D341Med (cell line): Measurements from ENCODE around the gene NRM.
A peak's percentile ranks its signal among the peaks of the same experiment; 100 is the strongest.
"Not testable (repeated sequence)": the region's sequence is repeated elsewhere in the genome, so short reads cannot be mapped to it uniquely, and the experiment has no call there.

Experiments
- DNase-seq: peaks from one replicate; pipeline ENCODE4 v3.0.0; 2012; ENCODE audit warnings: low spot score

NRM gene, protein sequence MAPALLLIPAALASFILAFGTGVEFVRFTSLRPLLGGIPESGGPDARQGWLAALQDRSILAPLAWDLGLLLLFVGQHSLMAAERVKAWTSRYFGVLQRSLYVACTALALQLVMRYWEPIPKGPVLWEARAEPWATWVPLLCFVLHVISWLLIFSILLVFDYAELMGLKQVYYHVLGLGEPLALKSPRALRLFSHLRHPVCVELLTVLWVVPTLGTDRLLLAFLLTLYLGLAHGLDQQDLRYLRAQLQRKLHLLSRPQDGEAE

DNA sequence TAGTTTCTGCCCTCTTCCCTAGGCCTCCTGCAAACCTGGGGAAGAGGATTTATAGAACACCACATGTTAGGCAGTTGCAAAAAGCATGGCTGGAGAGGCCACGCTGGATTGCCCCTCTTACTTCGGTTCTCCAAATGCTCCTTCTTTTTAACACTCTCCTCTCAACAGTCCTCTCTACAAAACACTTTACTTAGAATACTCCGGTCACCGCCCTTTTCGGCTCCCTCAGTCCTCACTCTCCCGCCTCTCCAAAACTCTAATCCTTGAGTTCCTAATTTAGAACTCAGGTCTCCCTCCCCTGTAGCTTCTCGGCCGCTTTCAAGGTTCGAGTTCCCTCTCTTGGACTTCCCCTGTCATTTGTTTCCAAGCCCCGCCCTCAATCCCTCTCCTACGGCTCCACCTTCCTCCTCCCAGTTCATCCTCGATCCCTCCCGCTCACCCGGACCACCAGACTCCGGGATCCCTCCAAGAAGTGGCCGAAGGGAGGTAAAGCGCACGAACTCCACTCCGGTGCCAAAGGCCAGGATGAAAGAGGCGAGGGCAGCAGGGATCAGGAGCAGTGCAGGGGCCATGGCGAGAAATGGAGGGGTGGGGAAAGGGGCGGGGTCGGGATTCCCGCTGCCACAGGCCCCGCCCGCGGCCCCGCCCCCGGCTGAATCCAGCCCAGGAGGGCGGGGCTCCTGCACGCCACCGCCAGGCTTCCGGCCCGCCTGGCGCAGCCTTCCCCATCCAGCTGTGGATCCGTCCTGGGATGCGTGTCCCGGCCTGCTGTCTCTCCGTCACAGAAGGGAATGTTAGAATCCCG, at the start of gene NRM:
Gene NRM (minus strand): TSS at position 582 of the 805 bp plus-strand sequence. CDS start 10 bp downstream, at position 572.
- DNase-seq: peak; percentile 94

DNA sequence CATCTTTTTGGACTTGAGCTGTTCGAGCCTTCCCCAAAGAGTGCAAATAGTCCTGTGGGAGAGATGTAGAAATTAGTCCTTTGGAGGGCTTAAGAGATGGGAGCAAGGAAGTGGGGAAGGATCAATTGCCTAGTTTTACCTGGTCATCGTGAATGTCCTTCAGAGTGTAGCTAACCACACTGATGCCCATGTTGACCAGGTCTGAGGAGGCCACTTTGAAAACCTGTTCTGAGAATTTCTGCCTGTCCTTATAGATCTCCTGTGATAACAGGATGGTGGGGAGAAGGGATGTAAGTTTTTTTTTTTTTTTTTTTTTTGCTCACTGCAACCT, 49.7 kb upstream of the NRM start:
- DNase-seq: no peak

DNA sequence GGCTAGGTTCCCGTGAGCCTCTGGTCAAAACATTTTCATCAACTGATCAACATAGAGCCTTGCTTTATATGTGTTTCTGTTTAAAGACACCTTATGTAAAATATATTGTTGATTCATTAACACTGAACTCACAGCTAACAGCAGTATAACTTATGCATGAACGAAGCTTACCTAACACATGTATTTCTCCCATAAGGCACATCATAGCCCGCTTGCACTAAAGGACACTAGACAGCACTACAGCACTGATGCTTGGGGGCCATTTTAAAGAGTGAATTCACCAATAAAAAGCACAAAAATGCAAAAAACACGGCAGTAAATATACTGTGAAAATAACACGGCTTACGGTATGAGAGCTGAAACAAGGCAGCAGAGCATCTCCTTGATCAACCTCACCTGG, 47.7 kb upstream of the NRM start:
- no peak for DNase-seq

DNA sequence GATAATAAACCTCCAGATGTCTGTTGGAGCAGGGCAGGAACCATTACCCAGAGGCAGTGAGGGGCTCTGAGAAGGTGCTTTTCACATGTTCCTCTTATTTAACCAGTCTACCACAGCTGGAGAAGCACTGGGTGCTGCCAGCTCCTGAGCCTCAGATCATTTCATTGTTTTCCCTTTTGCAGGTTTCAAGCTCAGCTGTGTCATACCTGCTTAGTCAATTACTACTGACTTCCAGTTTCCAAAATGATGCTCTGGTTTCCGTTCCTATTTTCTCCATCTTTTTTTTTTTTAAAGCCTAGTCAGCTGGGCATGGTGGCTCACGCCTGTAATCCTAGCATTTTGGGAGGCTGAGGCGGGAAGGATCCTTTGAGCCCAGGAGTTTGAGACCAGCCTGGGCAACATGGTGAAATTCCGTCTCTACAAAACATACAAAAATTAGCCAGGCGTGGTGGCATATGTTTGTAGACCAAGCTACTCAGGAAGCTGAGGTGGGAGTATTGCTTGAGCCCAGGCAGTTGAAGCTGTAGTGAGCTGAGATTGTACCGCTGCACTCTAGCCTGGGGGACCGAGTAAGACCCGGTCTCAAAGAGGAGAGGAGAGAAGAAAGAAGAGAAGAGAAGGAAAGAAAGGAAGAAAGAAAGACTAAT, 45.0 kb upstream of the NRM start:
- DNase-seq: no peak

DNA sequence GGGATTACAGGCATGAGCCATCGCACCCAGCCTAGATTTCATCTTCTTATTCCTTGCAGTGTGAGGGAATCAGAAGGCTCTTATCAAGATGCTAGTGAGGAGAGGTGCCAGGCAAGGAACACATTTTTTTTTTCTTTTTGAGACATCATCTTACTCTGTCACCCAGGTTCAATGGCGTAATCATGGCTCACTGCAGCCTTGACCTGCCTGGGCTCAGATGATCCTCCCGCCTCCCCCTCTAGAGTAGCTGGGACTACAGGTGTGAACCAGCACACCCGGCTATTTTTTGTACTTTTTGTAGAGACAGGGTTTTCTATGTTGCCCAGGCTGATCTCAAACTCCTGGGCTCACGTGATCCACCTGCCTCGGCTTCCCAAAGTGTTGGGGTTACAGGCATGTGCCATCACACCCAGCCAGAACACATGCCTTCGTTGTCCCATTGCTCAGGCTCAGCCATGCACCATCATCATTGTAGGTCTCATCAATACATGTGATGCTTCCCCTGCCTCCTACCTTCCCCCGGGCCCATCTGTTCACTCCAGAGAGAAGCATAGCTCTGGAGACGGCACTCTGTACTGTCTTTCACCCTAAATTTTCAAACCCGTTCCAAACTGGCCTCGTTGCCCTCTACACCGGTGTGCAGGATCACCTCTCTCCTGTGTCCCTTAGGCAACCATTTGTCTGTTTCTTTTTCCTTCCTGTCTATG, 41.6 kb upstream of the NRM start:
- DNase-seq: no peak

DNA sequence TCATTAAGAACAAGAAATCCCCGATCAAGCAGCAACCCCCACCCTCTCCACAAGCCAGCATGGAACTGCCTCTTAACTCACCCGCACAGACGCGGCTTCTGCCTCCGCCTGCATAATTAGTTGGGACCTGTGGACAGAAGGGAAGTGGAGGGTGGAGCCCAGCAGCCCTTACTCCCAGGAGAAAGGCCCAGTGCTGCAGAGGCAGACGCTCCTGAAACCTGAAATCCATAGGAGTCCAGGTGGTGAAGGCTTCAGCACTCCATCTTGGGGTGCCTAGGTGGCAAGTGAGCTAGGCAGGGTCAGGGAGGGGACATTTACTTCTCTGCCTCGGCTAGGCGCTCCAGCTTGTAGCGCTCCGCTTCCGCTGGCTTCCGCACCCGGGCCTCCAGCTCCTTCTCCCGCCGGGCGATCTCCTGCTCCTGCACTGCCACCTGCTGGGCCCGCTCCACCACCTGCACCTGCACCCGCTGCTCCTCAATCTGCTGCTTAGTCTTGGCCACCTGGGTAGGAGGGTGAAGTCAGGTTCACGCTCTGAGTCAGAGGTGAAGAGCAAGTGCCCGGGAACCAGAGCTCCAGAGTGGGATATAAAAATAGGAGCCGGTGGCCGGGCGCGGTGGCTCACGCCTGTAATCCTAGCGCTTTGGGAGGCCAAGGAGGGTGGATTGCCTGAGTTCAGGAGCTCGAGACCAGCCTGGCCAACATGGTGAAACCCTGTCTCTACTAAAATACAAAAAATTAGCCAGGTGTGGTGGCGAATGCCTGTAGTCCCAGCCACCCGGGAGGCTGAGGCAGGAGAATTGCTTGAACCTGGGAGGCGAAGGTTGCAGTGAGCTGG, 40.0 kb upstream of the NRM start:
- peak; percentile 93 for DNase-seq

DNA sequence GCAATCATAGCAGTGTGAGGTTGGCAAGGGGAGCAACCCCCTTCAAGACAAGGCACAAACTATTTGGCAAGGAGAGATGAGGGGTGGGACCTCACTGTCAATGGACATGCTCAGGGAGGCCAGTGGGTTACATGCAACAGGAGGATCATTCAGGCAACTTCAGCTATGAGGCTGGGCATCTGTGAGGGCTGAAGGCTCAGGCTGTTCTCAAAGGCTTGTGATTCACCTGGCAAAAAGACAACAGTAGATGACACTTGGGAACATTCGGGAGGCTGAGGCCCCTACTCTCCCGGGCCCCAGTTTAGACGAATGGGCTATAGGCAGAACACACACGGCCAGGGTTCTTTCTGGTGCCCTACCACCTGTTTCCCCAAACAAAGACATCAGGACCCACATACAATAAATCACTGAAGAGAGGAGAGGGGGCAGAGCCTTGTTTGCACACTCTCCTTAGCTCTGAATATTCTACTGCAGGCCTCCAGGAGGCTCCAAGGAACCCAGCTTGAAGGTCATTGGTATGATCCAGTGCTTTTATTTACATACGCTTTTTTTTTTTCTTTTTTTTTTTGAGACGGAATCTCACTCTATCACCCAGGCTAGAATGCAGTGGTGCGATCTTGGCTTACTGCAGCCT, 37.3 kb upstream of the NRM start:
- DNase-seq: no peak

DNA sequence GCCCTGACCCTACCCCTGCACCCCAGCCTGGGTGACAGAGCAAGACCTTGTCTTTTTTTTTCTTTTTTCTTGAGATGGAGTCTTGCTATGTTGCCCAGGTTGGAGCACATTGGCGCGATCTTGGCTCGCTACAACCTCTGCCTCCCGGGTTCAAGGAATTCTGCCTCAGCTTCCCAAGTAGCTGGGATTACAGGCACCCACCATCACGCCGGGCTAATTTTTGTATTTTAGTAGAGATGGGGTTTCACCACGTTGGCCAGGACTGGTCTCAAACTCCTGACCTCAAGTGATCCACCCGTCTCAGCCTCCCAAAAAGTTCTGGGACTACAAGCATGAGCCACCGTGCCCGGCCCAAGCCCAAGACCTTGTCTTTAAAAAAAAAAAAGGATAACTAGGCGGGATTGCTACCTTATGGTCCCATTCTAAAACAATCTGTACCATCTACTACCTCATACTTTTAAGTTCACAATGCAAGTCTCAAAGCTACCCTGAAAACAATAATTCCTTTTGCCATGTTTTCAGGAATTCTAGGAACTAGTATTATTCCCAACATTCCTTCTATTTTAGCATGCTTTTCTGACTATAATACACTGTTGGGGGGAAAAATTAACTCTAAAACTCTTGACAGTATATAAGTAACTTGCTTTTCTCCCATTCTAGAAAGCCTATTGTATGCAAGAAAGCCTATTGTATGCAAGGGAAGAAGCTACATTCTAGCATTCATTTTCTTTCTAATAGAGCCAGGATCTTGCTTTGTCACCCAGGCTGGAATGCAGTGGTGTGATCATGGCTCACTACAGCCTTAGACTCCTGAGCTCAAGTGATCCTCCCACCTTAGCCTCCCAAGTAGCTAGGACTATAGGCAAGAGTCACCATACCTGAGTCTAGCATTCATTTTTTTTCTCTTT, 36.0 kb upstream of the NRM start:
- DNase-seq: no peak

DNA sequence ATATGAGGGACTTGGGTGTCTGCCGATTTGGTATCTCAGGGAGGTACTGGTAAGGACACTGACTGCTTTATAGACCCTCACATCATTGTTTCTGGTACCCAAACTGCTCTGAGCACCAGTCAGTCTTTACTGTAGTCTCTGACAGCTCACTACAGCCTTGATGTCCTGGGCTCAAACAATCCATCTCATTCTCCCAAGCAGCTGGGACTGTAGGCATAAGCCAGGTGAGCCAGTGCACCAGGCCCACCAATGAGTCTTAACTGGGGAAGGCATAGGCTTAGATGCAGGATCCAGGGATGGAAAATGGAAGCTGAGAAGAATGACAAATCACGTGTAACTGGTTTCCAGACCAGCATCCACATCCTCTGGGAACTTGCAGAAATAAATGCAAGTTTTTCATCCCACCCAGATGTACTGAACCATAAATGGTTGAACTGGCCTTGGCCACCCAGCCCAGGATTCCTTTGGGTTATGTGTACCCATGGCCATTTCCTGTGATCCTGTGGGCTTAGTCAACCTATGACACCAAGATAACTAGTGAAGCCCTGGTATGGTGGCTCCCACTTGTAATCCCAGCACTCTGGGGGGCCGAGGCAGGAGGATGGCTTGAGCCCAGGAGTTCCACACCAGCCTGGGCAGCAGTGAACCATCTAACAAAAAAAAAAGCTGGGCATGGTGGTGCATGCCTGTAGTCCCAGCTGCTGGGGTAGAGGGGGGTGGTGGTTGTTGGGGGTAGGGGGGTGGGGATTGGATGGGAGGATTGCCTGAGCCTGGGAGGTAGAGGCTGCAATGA, 35.1 kb upstream of the NRM start:
- no peak for DNase-seq

DNA sequence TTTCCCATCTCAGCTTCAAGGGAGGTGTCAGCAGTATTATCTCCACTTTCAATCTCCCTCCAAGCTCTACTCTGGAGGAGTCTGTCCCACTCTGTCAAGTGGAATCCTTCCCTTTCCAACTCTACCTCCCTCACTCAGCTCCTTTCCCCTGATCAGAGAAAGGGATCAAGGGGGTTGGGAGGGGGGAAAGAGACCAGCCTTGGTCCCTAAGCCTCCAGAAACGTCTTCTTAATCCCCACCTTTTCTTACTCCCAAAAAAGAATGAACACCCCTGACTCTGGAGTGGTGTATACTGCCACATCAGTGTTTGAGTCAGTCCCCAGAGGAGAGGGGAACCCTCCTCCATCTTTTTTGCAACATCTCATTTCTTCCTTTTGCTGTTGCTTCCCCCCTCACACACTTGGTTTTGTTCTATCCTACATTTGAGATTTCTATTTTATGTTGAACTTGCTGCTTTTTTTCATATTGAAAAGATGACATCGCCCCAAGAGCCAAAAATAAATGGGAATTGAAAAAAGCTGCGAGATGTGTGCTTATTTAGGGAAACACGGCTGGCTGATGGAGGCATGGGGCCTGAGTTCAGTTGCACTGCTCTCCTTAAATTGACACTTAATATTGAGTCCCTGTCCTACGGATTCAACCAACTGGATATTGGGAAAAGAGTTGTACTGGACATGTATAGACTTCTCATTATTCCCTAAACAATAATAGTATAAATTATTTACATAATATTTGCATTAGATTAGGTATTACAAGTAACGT, 34.3 kb upstream of the NRM start:
- DNase-seq: no peak

DNA sequence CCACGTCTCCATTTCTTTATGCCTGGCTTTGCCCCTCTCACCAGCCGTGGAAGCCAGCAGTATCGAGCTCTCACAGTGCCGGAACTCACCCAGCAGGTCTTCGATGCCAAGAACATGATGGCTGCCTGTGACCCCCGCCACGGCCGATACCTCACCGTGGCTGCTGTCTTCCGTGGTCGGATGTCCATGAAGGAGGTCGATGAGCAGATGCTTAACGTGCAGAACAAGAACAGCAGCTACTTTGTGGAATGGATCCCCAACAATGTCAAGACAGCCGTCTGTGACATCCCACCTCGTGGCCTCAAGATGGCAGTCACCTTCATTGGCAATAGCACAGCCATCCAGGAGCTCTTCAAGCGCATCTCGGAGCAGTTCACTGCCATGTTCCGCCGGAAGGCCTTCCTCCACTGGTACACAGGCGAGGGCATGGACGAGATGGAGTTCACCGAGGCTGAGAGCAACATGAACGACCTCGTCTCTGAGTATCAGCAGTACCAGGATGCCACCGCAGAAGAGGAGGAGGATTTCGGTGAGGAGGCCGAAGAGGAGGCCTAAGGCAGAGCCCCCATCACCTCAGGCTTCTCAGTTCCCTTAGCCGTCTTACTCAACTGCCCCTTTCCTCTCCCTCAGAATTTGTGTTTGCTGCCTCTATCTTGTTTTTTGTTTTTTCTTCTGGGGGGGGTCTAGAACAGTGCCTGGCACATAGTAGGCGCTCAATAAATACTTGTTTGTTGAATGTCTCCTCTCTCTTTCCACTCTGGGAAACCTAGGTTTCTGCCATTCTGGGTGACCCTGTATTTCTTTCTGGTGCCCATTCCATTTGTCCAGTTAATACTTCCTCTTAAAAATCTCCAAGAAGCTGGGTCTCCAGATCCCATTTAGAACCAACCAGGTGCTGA, 33.3 kb upstream of the NRM start:
- DNase-seq: not testable (repeated sequence)

DNA sequence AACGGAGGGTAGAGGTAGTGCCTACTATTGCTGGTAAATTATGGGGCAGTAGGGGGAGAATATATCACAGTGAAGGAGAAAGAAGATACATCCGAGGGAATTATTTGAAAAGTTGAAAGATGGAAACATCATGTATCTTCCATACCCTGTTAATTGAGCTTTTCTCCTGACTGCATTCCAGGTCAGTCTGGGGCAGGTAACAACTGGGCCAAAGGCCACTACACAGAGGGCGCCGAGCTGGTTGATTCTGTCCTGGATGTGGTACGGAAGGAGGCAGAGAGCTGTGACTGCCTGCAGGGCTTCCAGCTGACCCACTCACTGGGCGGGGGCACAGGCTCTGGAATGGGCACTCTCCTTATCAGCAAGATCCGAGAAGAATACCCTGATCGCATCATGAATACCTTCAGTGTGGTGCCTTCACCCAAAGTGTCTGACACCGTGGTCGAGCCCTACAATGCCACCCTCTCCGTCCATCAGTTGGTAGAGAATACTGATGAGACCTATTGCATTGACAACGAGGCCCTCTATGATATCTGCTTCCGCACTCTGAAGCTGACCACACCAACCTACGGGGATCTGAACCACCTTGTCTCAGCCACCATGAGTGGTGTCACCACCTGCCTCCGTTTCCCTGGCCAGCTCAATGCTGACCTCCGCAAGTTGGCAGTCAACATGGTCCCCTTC, 32.5 kb upstream of the NRM start:
- not testable (repeated sequence) for DNase-seq

DNA sequence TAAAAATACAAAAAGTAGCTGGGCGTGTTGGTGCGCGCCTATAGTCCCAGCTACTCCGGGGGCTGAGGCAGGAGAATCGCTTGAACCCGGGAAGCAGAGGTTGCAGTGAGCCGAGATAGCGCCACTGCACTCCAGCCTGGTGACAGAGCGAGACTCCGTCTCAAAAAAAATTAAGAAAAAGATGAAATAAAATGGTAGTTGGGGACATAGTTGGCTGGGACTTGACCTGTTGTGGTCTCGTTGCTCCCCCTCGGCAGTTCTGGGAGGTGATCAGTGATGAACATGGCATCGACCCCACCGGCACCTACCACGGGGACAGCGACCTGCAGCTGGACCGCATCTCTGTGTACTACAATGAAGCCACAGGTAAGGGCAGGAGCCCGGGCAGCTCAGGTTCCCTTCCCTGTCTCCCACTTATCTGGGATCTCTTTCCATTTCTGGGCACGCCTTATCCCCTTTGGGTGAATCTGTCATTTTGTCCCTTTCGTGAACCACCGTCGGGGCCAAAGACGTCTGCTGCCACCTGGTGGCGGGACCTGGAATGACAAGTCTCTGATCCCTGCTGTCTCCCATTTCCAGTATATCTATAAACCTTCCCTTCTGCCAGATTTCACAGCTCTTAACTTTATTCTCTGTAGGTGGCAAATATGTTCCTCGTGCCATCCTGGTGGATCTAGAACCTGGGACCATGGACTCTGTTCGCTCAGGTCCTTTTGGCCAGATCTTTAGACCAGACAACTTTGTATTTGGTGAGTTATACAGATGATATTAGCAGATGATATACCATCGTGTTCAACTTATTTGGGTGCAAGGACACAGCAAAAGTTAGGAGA, 31.7 kb upstream of the NRM start:
- DNase-seq: peak; percentile 66

DNA sequence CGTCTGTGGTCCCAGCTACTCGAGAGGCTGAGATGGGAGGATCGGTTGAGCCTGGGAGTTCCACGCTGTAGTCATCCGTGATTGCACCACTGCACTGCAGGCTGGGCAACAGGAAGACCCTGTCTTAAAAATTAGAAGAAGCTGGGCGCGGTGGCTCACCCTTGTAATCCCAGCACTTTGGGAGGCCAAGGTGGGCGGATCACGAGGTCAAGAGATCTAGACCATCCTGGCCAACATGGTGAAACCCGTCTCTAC, 31.2 kb upstream of the NRM start:
- DNase-seq: not testable (repeated sequence)

DNA sequence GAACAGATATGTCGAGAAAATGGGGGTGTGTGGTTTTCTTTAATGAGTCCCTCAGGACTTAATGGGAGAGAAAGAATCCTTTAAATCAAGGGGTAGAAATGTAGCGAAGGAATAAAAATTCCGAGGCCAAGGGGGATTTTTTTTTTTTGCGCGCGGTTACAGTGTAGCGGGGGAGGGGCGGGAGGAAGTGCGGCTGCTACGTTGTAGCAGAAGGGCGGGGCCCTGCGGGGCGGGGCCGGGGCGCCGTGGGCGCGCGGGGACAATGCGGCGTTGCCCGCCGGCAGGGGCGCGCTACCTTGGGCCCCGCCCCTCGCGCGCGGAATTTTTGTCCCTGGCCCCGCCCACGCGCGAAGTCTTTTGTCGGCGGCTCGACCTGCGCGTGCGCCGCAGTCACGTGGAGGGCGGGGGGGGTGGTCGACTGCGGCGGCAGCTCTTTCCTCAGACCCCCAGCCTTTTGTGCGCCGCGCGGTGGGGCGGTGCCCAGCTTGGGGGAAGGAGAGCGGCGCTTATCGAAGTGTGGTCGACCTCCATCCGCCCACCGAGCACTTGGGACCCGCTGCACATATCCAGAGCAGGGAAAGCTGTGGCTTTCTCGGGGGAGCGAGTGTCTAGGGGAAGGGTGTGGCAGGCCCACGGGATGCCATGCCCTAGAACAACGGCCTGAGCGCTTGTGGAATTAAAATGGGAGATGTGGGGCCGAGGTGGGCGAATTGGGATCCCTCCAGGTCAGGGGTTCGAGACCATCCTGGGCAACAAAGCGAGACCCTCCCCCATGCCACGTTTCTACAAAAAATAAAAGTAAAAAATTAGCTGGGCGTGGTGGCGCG, 30.6 kb upstream of the NRM start:
- peak; percentile 92 for DNase-seq
